ENCODE measurements around the gene PARP8.
"Not testable (repeated sequence)": the region's sequence is repeated elsewhere in the genome, so short reads cannot be mapped to it uniquely, and the experiment has no call there.

The PARP8 gene

GRCh38 chr5:50666261-50667022 is at the start of gene PARP8:
PARP8 (plus strand) TSS chr5:50666637; CDS start chr5:50667096, 459 bp downstream.
- no peak for DNase-seq (ENCODE audit: extremely low read depth in 1 of 2, low read depth in 1 of 2)

- no peak for DNase-seq (ENCODE audit: extremely low read depth in 1 of 2, low read depth in 1 of 2)
These were observed 42.8 kb upstream of the PARP8 start for GRCh38 chr5:50623666-50624065.

- peak in 1 of 2 donors; percentile 9 for DNase-seq (ENCODE audit: extremely low read depth in 1 of 2, low read depth in 1 of 2)
These were observed 31.6 kb upstream of the PARP8 start for GRCh38 chr5:50634866-50635265.

- not testable (repeated sequence) for DNase-seq (ENCODE audit: extremely low read depth in 1 of 2, low read depth in 1 of 2)
These were observed 28.9 kb upstream of the PARP8 start for GRCh38 chr5:50637576-50637975.

GRCh38 chr5:50646591-50646990 is 19.8 kb upstream of the PARP8 start:
- no peak for DNase-seq (ENCODE audit: extremely low read depth in 1 of 2, low read depth in 1 of 2)

GRCh38 chr5:50647726-50648125 is 18.7 kb upstream of the PARP8 start:
- DNase-seq (ENCODE audit: extremely low read depth in 1 of 2, low read depth in 1 of 2) = no peak

- DNase-seq (ENCODE audit: extremely low read depth in 1 of 2, low read depth in 1 of 2) = no peak
These were observed 12.5 kb upstream of the PARP8 start for GRCh38 chr5:50653946-50654345.

- DNase-seq (ENCODE audit: extremely low read depth in 1 of 2, low read depth in 1 of 2) = no peak
These were observed 11.2 kb upstream of the PARP8 start for GRCh38 chr5:50655067-50655809.

- DNase-seq (ENCODE audit: extremely low read depth in 1 of 2, low read depth in 1 of 2) = no peak
These were observed 10.6 kb upstream of the PARP8 start for GRCh38 chr5:50655810-50656205.

- DNase-seq (ENCODE audit: extremely low read depth in 1 of 2, low read depth in 1 of 2) = no peak
These were observed 9.4 kb upstream of the PARP8 start for GRCh38 chr5:50657044-50657443.

- DNase-seq (ENCODE audit: extremely low read depth in 1 of 2, low read depth in 1 of 2) = no peak
These were observed 8.2 kb upstream of the PARP8 start for GRCh38 chr5:50658246-50658645.

- no peak for DNase-seq (ENCODE audit: extremely low read depth in 1 of 2, low read depth in 1 of 2)
These were observed 2.8 kb upstream of the PARP8 start for GRCh38 chr5:50663636-50664035.

- DNase-seq (ENCODE audit: extremely low read depth in 1 of 2, low read depth in 1 of 2) = no peak
These were observed 1.3 kb upstream of the PARP8 start for GRCh38 chr5:50665091-50665490.

- not testable (repeated sequence) for DNase-seq (ENCODE audit: extremely low read depth in 1 of 2, low read depth in 1 of 2)
These were observed 655 bp upstream of the PARP8 start for GRCh38 chr5:50665761-50666202.

- no peak for DNase-seq (ENCODE audit: extremely low read depth in 1 of 2, low read depth in 1 of 2)
These were observed 701 bp downstream of the PARP8 start for GRCh38 chr5:50667023-50667652.

- DNase-seq (ENCODE audit: extremely low read depth in 1 of 2, low read depth in 1 of 2) = peak; percentile 78
These were observed 1.5 kb downstream of the PARP8 start for GRCh38 chr5:50667653-50668595.

GRCh38 chr5:50668636-50669035 is 2.2 kb downstream of the PARP8 start:
- DNase-seq (ENCODE audit: extremely low read depth in 1 of 2, low read depth in 1 of 2) = not testable (repeated sequence)

GRCh38 chr5:50672663-50673062 is 6.2 kb downstream of the PARP8 start:
- DNase-seq (ENCODE audit: extremely low read depth in 1 of 2, low read depth in 1 of 2) = no peak

GRCh38 chr5:50673444-50673843 is 7.0 kb downstream of the PARP8 start:
- not testable (repeated sequence) for DNase-seq (ENCODE audit: extremely low read depth in 1 of 2, low read depth in 1 of 2)

GRCh38 chr5:50675385-50675784 is 8.9 kb downstream of the PARP8 start:
- DNase-seq (ENCODE audit: extremely low read depth in 1 of 2, low read depth in 1 of 2) = no peak
